Fibroblast of lung (primary cell): Measurements from ENCODE around the gene POPDC3.

Experiments used
- EZH2 ChIP-seq: IDR thresholded peaks from 2 replicates; pipeline ENCODE4 v1.5.1; 2012; ENCODE audit warnings: low read length, control low read depth, mild to moderate bottlenecking; ENCODE audit errors: missing control alignments
- TF ChIP-seq, protein P1 (sequence below), 2 donors: IDR thresholded peaks in 1 of 2; conservative IDR thresholded peaks in 1 of 2; 1 replicate in 1 of 2; 2 replicates in 1 of 2; pipeline ENCODE4 v1.5.1; 2011 to 2012; ENCODE audit warnings: low read length in 2 of 2, control low read depth in 1 of 2, inconsistent platforms in 1 of 2, low read depth in 1 of 2, mild to moderate bottlenecking in 1 of 2

DNA sequence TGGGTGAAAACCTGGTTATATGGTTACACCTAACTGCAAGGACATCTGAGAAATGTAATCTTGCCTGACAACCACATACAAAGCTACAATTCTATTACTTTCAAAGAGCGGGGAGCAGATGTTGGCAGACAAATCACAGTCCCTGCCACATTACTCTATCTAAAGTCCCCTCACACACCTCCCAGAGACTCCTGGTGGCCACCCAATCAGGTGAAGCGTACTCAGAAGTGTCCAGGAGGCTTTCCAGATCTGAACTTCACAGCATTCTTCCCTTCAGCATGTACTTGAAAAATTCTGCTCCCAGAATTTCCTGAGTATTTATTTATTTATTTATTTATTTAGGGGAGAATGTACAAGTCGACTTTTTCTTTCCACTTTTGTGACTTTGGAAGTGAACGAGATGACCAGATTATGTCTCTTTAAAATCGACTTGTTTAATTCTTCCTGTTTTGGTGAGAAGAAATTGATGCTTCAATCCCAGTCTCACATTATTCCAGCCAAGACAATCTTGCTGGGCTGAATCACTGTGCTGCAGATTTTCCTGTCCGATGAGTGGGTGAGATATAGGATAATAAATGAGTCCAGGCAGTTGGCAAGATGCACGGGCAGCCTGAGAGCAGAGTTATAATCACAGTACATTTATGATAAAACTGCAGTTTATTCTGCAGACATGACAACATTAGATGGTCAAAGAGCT, 46.9 kb upstream of the POPDC3 start:
- TF ChIP-seq, protein P1, sequence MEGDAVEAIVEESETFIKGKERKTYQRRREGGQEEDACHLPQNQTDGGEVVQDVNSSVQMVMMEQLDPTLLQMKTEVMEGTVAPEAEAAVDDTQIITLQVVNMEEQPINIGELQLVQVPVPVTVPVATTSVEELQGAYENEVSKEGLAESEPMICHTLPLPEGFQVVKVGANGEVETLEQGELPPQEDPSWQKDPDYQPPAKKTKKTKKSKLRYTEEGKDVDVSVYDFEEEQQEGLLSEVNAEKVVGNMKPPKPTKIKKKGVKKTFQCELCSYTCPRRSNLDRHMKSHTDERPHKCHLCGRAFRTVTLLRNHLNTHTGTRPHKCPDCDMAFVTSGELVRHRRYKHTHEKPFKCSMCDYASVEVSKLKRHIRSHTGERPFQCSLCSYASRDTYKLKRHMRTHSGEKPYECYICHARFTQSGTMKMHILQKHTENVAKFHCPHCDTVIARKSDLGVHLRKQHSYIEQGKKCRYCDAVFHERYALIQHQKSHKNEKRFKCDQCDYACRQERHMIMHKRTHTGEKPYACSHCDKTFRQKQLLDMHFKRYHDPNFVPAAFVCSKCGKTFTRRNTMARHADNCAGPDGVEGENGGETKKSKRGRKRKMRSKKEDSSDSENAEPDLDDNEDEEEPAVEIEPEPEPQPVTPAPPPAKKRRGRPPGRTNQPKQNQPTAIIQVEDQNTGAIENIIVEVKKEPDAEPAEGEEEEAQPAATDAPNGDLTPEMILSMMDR (conservative IDR thresholded peaks at IDR 0.05 in 1 of 2, IDR thresholded peaks at IDR 0.05 in 1 of 2; ENCODE audit: low read depth in 1 of 2, low read length in 2 of 2): no peak
- TF ChIP-seq EZH2: no peak
